Mucosa of descending colon (tissue), 3 donors: ENCODE results near the gene DST. TPM values are rescaled to one million over a fixed set of nuclear protein-coding genes. Genes with fewer than 3 reads are reported as not detected.
A peak's percentile ranks its signal among the peaks of the same experiment; 100 is the strongest.

ENCODE experiments used
- ATAC-seq: fragments of 200-7000 bp; cut with Tn5 transposase; one replicate; pipeline ENCODE4 v1.9.1; 2020; ENCODE audit warnings: mild to moderate bottlenecking, moderate library complexity
- DNase-seq, 3 donors: peaks; one replicate each; pipeline ENCODE4 v3.0.0-alpha.2; 2020
- H3K36me3 ChIP-seq: fragments of 200-600 bp; one replicate; pipeline ENCODE4 v1.8.0; 2021; ENCODE audit warnings: low read depth, mild to moderate bottlenecking
- H3K4me1 ChIP-seq: fragments of 200-600 bp; one replicate; pipeline ENCODE4 v1.8.0; 2021; ENCODE audit warnings: low read depth, mild to moderate bottlenecking
- H3K4me3 ChIP-seq: fragments of 200-600 bp; one replicate; pipeline ENCODE4 v1.8.0; 2021; ENCODE audit warnings: mild to moderate bottlenecking
- H3K9me3 ChIP-seq: fragments of 200-600 bp; one replicate; pipeline ENCODE4 v1.8.0; 2021; ENCODE audit warnings: mild to moderate bottlenecking
- CTCF ChIP-seq: fragments of 200-600 bp; IDR thresholded peaks from one replicate; pipeline ENCODE4 v1.8.0; 2022; ENCODE audit warnings: antibody characterized with exemption, mild to moderate bottlenecking
- intact Hi-C, 2 donors: fragments of 100-400 bp; cut with DNase I in 1 of 2; cut with micrococcal nuclease in 1 of 2; formaldehyde crosslinking; loops; one replicate each; pipeline versions ENCODE4 v1.11.0 to v1.11.1; 2022; cut with DNase I, micrococcal nuclease
- total RNA-seq, 3 donors: library from RNA; stranded (reverse); fragmentation: NEBNext Ultra II Directional in 2 of 3; extraction: Animal tissue kit (Norgen Biotek cat#: 25700) in 2 of 3; gene quantifications; one replicate each; pipeline versions ENCODE4 v1.2.1 to v1.2.4, GENCODE V29; 2021 to 2023
- donor health status: DM: no; HTN: no; CAD: no; lungs with moderate emphysema.
- donor health status: DM: no; HTN: no; CAD: no.
- donor health status: DM: no; HTN: yes; CAD: no.

DST gene
- total RNA-seq, 3 donors from 2014 or later, result 208 to 580 (median 356) TPM

GRCh38 chr6:56660381-56660730 is 17.7 kb upstream of the DST start:
- no peak for ATAC-seq
- Histone ChIP-seq H3K36me3 (no peaks in the 10 kb centered on the region), H3K4me1 (peaks cover 11% of the 10 kb centered on the region), H3K4me3 (no peak overlapping the region), H3K9me3 (no peaks in the 10 kb centered on the region)
- no peak for TF ChIP-seq CTCF
- intact Hi-C loops, result no loop called here
- DNase-seq, result no peak

GRCh38 chr6:56659721-56660380 is 17.2 kb upstream of the DST start:
- Histone ChIP-seq H3K36me3 (no peaks in the 10 kb centered on the region), H3K4me3 (no peak overlapping the region), H3K4me1 (peaks cover 12% of the 10 kb centered on the region), H3K9me3 (no peaks in the 10 kb centered on the region)
- no peak for ATAC-seq
- DNase-seq, result no peak
- intact Hi-C loops, result no loop called here
- no peak for TF ChIP-seq CTCF

GRCh38 chr6:56658326-56658725 is 15.6 kb upstream of the DST start:
- no peak for TF ChIP-seq CTCF
- no peak overlapping the region for H3K4me3 ChIP-seq
- ATAC-seq (no peak), DNase-seq (no peak)
- peaks cover 15% of the 10 kb centered on the region for H3K4me1 ChIP-seq
- no peaks in the 10 kb centered on the region for H3K9me3 ChIP-seq
- no peaks in the 10 kb centered on the region for H3K36me3 ChIP-seq
- intact Hi-C loops, result no loop called here

- Histone ChIP-seq H3K36me3 (no peaks in the 10 kb centered on the region), H3K9me3 (no peaks in the 10 kb centered on the region), H3K4me1 (peaks cover 18% of the 10 kb centered on the region), H3K4me3 (no peak overlapping the region)
- DNase-seq, result no peak
- intact Hi-C loops, result no loop called here
- no peak for ATAC-seq
- TF ChIP-seq CTCF, result no peak
Observed at GRCh38 chr6:56657354-56657753, 14.7 kb upstream of the DST start.

- DNase-seq (no peak), ATAC-seq (peak; percentile 81)
- Histone ChIP-seq H3K4me3 (no peak overlapping the region), H3K9me3 (no peaks in the 10 kb centered on the region), H3K36me3 (no peaks in the 10 kb centered on the region), H3K4me1 (peaks cover 18% of the 10 kb centered on the region)
- TF ChIP-seq CTCF, result no peak
- intact Hi-C loops, result no loop called here
Observed at GRCh38 chr6:56656466-56656865, 13.8 kb upstream of the DST start.

- peaks cover 18% of the 10 kb centered on the region for H3K4me1 ChIP-seq
- H3K36me3 ChIP-seq, result no peaks in the 10 kb centered on the region
- no peak for TF ChIP-seq CTCF
- H3K4me3 ChIP-seq, result no peak overlapping the region
- intact Hi-C loops, result no loop called here
- peak; percentile 56 for ATAC-seq
- no peak for DNase-seq
- no peaks in the 10 kb centered on the region for H3K9me3 ChIP-seq
Observed at GRCh38 chr6:56655996-56656395, 13.3 kb upstream of the DST start.
